HG02870 (cell line): ENCODE data around the gene KIF2C.
"Not testable (repeated sequence)": the region's sequence is repeated elsewhere in the genome, so short reads cannot be mapped to it uniquely, and the experiment has no call there.

Source experiments
- ATAC-seq: cut with Tn5 transposase; IDR thresholded peaks from one replicate; pipeline ENCODE4 v1.9.1; 2021; ENCODE audit warnings: mild to moderate bottlenecking, moderate library complexity; ENCODE audit not compliant: unreplicated experiment

KIF2C gene

DNA sequence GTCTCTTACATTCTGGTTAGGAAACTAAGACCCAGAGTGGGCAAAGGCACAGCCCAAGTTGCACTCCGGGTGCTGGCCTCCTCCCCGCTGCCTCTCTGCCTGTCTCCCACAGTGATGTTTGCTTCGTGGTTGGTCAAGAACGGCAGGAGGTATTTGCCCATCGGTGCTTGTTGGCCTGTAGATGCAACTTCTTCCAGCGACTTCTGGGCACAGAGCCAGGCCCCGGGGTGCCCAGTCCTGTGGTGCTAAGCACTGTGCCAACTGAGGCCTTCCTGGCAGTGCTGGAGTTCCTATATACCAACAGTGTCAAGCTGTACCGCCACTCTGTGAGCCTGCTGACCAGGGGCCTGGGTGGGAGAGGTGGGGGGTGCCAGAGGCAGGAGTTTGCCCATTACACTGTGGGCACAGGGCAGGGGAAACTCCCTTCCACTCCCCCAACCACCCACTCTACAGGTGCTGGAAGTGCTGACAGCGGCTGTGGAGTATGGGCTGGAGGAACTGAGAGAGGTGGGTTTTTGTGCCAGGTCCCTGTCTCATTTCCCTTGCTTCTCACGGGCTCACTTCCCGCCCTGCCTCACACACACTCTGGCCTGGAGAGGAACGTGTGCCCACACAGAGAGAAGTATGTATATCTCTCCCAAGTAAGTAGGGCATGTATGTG lies 70.6 kb downstream of the KIF2C start:
- ATAC-seq: no peak

- ATAC-seq: not testable (repeated sequence)
Measured at GRCh38 chr1:44810762-44811105, 71.1 kb downstream of the KIF2C start.

DNA sequence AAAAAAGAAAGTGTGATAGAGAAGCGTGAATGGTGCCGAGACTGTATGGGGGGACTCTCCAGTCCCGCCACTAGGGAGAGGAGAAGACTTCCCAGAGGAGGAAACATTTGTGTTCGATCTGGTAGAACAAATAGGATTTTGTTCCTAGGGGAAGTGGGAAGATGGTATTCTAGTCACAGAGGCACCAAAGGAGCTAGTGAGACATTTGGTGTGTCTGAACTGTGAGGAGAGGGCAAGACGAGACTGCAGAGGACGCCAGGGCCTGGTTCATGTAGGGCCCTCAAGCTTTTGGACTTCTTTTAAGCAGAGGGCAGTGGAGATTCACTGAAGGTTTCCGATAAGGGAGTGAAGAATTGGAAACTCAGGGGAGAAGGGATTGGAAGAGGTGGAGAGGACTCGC lies 71.6 kb downstream of the KIF2C start:
- no peak for ATAC-seq

GRCh38 chr1:44812822-44813543 lies 73.3 kb downstream of the KIF2C start:
- ATAC-seq: no peak

GRCh38 chr1:44815926-44816325 lies 76.3 kb downstream of the KIF2C start:
- not testable (repeated sequence) for ATAC-seq

- no peak for ATAC-seq
Measured at GRCh38 chr1:44817307-44817706, 77.7 kb downstream of the KIF2C start.
